Skeletal muscle cell (primary cell): Measurements from ENCODE around the gene ABCB11.
A peak's percentile ranks its signal among the peaks of the same experiment; 100 is the strongest.

Experiments
- DNase-seq: peaks from one replicate; pipeline ENCODE4 v3.0.0-alpha.2; 2010; ENCODE audit warnings: low read depth
- H3K4me3 ChIP-seq: 2 replicates; pipeline ENCODE4 v1.5.1; 2011; ENCODE audit warnings: low read depth, mild to moderate bottlenecking, control low read depth, low read length, moderate library complexity

The ABCB11 gene

DNA sequence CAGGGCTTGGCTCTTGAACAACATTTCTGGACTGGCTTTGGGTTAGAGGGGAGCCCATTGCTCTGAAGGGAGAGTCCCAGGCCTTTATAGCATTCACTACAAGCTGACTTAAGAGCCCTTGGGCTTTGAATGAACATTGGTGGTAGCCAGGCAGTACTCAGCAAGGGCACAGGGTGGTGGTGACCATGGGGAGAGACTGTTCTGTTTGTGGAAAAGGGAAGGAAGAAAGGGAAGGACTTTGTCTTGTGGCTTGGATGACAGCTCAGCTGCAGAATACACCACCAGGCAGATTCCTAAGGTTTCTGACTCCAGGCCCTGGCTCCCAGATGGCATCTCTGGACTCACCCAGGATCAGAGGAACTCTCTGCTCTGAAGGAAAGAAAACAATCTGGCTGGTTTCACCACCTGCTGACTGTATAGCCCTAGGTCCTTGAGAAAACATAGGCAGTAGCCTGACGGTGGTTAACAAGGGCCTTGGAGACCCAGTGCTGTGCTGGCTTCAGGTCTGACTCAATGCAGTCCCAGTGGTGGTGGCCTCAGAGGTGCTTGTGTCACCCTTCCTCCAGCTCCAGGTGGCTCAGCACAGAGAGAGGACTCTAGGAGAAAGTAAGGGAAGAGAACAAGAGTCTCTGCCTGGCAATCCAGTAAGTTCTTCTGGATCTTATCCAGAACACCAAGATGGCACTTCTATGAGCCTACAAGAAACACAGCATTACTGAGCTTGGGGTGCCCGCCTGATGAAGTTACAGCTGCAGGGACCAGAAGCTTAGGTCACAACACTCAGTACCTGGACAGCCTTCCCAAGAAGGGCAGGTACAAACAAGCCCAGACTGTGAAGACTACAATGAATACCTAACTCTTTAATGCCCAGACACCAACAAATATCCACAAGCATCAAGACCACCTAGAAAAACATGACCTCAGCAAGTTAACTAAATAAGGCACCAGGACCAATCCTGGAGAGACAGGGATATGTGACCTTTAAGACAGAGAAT lies 16.4 kb upstream of the ABCB11 start:
- DNase-seq, result no peak
- no peak overlapping the region for H3K4me3 ChIP-seq

DNA sequence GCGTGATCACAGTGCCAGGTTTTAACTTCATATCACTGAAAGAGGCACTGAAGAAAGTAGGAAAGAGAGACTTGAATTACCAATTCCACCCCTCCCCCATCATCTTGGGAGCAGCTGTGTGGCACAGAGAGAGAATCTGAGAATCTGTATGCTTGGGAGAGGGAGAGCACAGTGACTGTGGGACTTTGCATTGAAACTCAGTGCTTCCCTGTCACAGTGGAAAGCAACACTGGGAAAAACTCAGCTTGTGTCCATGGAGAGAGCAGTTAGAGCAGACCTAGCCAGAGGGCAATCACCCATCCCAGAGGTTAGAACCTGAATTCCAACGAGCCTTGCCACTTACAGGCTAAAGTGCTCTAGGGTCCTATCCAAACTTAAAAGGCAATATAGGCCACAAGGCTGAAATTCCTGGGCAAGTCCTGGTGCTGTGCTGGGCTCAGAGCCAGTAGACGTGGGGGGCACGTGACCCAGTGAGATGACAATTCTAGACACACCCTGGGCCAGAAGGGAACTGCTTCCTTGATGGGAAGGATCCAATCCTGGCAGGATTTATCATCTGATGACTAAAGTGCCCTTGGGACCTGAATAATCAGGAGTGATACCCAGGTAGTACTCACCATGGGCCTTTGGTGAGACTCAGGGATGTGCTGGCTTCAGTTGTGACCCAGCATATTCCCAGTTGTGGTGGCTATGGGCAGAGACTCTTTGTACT lies 15.5 kb upstream of the ABCB11 start:
- H3K4me3 ChIP-seq, result no peak overlapping the region
- DNase-seq, result no peak

DNA sequence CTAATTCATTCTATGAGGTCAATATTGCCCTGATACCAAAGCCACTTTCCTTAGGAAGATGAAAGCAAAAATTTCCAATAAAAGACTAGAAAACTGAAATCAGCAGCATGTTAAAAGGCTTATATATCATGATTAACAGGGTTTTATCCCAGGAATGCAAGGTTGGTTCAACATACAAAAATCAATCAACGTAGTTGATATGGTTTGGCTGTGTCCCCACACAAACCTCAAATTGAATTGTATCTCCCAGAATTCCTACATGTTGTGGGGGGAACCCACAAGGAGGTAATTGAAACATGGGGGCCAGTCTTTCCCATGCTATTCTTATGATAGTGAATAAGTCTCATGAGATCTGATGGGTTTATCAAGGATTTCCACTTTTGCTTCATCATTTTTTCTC lies 11.7 kb upstream of the ABCB11 start:
- DNase-seq, result no peak
- no peak overlapping the region for H3K4me3 ChIP-seq

DNA sequence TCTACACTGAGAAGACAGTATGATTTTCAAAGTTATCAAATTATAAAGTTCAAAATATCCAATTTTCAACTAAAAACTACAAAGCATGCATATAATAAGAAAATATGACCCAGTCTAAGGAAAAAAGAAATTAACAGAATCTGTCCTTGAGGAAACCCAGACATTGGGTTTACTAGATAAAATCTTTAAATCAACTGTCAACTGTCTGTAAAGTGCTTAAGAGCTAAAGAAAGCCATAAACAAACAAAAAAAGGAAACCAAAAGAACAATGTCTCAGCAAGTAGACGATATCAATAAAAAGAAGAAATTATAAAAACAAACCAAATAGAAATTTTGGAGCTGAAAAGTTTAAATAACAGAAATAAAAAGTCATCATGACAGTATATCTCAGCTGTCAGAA lies 10.5 kb upstream of the ABCB11 start:
- no peak overlapping the region for H3K4me3 ChIP-seq
- DNase-seq, result no peak

DNA sequence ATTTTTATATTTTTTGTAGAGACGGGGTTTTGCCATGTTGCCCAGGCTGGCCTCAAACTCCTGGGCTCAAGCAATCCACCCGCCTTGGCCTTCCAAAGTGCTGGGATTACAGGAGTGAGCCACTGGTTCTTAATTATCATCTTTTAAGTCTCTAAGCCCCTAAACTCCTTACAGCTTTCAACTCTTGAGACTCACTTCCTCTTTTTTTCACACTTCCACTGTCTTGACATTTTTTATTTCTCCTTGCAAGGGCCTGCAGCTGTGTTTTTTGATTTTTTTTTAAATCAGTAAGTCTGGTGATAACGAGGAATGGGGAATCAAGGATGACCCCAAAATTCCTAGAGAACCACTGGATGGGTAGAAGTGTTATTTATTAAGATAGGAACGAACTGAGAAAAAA lies 8.6 kb upstream of the ABCB11 start:
- H3K4me3 ChIP-seq, result no peak overlapping the region
- DNase-seq, result no peak

DNA sequence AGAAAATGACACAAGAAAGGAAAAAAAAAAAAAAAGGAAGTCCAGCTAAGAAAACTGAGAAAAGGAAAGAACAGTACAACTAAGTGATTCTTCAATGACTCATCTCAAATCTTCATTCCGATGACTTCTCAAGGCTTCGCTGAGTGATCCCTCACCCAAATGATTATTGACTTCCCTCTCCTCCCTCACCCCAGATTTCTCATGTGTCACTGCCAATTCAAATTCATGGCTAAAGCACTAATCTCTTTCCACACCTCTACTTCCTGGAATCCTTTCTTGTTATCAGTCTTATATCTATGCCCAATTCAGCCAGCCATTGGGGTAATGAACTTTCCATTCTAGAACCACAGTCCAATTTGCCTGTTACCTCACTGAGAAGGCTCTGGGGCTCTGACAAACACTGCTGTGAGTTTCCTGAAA lies 7.2 kb upstream of the ABCB11 start:
- peak; percentile 42 for DNase-seq
- no peak overlapping the region for H3K4me3 ChIP-seq

DNA sequence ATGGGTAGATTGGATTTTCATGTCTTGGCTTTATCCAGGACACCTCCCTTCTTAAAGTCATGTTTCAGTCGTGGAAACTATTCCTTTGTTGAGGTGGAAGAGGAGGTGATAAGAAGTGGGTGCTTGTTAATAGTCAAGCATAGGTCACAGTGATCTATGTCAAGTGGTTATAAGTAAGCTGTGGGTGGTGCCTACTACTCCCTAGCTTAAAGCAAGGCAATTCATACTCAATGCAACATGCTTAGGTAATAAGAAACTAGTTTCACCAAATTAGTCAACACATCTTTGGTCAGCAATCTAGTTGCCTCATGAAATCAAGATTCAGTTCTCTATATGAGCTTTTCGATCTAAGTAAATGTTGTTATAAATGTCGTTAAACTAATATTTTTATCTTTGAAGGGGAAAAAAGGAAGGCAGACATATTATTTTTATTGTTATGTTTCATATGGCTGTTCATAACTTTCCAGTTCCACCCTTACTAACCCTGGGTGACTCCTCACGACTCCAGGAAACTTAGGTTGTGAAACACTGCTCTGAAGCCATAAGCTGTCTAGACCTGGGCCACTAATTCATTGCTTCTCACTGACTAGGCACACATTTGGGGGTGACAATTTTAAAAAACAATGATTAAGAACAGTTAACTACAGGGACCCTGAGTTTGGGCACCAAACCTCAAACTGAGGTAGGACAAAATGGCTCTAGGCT lies 5.8 kb upstream of the ABCB11 start:
- H3K4me3 ChIP-seq, result no peak overlapping the region
- no peak for DNase-seq

DNA sequence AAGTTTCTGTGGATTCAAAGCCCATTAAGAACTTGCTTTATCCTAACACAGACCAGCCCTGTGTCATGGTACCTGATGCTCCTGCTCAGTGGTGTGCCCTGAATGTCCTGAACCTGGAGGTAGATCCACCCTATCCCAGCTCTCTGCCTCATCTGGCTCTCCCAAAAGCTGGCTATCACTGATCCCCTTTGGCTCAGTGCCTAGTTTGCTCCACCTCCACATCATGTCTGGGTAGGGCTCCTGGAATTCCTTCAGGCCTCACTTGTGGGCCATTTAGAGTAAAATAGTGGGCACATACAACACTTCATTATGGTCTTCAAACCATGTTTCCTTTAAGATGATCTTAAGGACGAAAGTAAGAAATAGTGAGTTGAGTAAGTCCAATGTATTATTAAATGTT lies 4.8 kb upstream of the ABCB11 start:
- no peak overlapping the region for H3K4me3 ChIP-seq
- DNase-seq, result no peak

DNA sequence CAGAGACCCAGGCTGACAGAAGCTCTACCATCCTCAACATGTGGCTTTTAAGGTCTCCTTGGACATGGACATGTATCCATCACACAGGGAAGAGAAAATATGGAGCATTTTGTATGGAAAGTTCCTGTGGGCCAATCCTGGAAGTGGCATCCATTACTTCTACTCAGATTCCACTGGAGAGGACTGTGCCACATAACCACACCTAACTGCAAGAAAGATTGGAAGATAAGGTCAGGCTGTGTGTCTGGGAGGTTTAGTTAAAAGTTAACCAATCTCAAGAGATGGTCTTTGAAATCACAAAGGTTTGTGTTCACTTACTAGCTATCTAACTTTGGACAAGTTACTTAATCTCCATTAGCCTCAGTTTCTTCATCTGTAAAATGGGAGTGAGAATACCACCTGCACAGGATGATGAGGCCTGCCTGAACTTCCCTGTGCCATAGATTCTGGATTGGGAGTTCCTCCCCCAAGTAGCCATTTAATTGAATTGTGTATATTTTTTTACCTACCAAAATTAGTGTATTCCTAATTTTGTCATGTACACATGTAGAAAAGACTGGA lies 3.9 kb upstream of the ABCB11 start:
- no peak for DNase-seq
- no peak overlapping the region for H3K4me3 ChIP-seq

DNA sequence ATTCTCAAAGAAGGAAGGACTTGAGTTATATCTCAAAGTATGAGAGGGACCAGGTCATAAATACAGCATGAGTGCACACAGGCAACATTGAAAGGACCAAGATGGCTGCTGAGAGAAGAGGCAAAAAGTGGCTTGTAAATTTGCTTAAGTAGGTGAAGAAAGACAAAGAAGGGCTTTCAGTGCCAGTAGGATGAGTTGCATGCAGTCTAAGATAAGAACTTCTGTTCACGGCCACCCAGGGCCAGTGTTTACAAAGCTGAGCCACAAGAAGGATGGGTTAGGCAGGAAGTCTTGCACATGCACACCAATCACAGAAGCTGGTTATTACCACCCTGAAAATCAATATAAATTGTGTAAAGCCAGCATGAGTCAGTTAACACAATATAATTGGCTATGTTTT lies 3.1 kb upstream of the ABCB11 start:
- no peak for DNase-seq
- H3K4me3 ChIP-seq, result no peak overlapping the region

DNA sequence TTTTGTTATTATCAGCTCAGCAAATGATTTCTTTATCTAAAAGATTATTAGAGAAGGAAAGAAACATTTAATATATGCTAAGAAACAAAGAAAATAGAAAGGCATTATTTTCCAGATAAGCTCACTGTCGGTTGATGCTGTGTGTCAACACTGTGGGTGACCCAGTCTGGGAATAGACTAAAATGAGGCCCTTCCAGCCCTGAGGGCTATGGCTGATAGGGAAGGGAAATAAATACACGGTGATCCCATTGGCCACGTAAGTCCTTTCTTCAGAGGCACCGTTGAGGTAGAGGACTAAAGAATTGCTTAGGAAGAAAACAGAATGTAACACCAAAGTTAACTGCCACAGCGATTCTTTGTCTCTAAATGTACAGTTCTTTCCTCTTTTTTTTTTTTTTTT lies 1.8 kb downstream of the ABCB11 start:
- DNase-seq, result no peak
- no peak overlapping the region for H3K4me3 ChIP-seq

DNA sequence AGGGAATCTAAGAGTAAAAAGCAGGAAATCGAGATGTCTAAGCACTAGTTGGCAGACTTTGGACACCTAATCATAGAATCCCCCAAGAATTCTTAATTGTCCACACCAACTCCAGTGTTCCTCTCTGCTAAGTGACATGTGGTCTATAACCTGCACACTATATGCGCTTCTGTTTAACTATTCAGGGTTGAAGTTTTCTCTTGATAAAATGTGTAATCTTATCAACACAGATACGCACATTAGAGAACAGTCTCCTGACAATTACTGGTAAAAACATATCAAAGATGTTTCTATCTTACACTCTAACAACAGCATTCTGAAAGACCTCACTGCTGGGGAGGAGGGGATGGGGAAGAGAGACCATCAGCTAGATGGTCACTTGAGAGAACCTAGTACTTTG lies 3.9 kb downstream of the ABCB11 start:
- H3K4me3 ChIP-seq, result no peak overlapping the region
- DNase-seq, result no peak

DNA sequence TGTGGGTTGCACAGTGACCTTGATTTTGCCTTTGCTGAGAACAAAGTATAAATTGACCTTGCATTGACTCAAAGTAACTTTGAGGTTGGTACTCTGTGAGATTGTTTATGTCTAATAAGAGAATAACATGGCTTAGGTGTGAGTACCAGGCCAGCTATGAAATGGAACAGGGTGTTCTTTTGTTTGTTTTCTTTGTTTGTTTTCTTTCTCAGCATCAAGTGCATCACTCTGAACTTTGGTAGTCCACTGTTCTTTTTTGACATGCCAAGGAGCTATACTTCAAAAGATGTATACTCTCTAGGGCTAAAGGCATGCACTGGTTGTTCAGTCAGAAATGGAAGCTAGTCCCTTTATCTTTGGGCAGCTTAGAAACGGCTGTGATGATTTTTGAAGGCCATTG lies 5.1 kb downstream of the ABCB11 start:
- H3K4me3 ChIP-seq, result no peak overlapping the region
- DNase-seq, result no peak

DNA sequence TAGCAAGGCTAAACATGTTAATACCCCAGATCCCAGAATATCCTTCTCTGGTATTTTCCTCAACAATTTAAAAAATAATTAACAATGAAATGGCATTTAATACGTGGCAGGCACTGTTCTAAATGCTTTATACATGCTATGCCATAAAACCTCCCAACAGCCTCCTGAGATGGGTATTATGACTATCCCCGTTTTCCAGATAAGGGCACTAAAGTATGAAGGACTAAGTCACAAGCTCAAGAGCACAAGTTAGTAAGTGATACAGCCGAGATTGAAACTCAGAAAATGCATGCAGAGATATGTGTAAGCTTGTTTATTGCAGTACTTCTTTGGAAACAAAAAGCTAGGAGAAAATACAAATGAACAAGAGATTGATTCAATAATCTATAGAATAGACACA lies 8.0 kb downstream of the ABCB11 start:
- DNase-seq, result no peak
- H3K4me3 ChIP-seq, result no peak overlapping the region

DNA sequence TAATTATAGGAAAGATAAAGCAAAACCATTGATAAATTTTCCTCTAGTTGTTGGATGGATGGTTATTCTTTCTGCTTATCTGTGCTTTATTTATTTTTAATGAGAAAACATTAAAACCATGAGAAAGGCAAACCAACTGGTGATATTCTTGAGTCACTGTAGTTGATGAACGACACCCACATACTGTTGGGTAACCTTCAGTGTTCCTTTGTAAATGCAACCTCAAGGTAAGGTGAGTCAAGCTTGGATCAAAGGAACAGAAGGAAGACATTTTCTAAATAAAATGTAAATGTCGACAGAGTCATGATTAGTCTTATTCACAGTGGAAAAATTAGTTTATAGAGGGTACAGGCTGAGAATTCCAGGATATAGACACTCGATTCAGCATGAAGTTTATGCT lies 12.7 kb downstream of the ABCB11 start:
- no peak overlapping the region for H3K4me3 ChIP-seq
- DNase-seq, result no peak

DNA sequence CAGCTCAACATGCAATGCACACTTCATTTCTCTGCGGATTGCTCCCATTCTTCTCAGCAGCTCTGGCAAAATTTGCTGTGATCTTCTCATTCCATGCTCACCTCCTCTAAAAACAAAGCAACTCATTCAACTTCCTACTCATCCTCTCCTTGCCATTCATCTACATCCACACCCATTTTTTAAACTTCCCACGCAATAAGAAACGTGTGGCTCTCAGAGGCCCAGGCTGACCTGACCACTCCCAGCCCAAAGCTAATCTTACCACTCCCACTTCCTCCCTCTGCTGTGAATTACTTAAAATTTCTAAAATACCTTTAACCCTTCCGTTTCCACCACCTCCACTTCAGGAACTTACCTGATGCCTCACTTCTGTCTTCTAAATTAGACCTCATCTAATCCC lies 15.2 kb downstream of the ABCB11 start:
- DNase-seq, result no peak
- no peak overlapping the region for H3K4me3 ChIP-seq

DNA sequence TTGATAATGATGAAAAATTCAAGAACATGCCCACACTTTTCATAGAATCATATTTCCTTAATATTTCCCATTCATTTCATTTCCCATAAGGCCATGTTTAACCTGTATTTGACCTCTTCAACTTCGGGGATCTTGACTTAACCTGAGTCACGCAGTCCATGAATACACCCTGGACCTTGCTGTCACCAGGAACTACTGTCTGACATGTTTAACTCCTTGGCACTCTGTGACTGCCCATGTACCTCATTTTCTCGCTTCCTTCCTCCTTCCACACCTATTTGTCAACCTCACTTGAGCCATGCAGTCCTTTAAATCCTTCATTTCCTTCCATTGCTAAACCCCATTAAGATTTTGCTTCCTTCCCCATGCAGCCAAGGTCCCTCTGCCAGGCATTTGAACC lies 16.3 kb downstream of the ABCB11 start:
- no peak overlapping the region for H3K4me3 ChIP-seq
- DNase-seq, result no peak

DNA sequence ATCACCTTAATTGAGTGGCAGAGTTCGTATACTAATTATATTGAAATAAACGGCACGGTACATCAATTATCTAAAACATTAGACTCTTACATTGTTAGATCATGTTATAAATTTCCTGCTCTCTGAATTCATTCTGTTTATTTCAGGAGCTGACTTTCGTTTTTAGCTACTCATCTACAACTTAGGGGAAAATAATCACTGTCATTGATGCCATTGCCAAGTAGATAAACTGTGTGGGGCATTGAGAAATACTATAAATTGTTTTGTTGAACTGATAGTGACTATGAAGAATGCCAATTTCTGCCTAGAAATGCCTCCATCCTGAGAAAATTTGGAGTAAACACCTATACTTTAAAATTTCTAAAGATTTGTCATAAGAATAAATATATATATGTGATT lies 17.5 kb downstream of the ABCB11 start:
- DNase-seq, result no peak
- no peak overlapping the region for H3K4me3 ChIP-seq

DNA sequence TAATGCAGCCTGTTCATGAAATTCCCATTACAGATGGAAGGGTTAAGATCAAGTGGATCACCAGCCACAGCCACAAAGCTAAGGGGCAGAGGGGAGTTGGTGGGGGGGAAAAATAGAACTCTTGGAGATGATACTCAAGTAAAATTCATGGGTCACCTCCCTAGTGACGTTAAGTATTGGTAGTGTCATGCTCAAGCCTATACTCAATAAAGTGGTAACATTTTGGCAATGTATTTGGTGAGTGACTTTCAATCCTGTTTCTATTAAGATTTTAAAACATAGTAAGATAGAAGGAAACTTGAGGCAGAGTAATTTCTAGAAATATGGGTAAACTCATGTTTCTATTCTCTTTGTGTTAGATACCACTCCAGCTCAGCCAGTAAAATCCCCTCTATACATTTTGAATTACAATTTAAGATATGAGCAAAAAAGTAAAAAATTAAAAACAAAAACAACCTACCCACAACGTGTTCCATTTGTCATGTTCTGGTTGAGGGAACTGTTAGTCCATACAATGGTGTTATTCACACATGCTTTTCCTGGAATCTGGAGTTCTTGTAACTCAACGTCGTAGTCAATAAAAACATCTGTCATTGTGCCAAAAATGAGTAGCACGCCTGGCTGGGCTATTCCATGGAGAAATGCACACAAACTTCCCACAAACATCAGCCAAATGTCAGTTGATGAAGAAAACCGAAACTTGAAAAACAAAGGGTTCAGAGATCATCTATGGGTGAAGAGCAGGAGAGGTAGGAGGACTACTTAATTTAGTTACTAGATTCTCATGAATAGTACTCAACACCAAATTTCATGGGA lies 18.1 kb downstream of the ABCB11 start:
- no peak for DNase-seq
- no peak overlapping the region for H3K4me3 ChIP-seq
